DND-41 (cell line): Measurements from ENCODE around the gene LNX1.

Experiments
- ATAC-seq: fragments of 200-7000 bp; cut with Tn5 transposase; 3 replicates; pipeline ENCODE4 v1.9.1; 2021; ENCODE audit warnings: low read depth; ENCODE audit not compliant: insufficient read depth
- DNase-seq: peaks from one replicate; pipeline ENCODE4 v3.0.0-alpha.2; 2020
- H2AFZ ChIP-seq: 2 replicates; pipeline ENCODE4 v1.6.0; 2012; ENCODE audit warnings: low read depth, low read length
- H3K27ac ChIP-seq: 2 replicates; pipeline ENCODE4 v1.5.1; 2012; ENCODE audit warnings: low read length, inconsistent platforms
- H3K27me3 ChIP-seq: fragments of 200-600 bp; sonication (generic); 2 replicates; pipeline ENCODE4 v1.6.0; 2012; ENCODE audit warnings: low read length, mild to moderate bottlenecking, inconsistent platforms; ENCODE audit not compliant: insufficient read depth, poor library complexity
- H3K36me3 ChIP-seq: 2 replicates; pipeline ENCODE4 v1.5.1; 2012; ENCODE audit warnings: low read length, inconsistent platforms; ENCODE audit not compliant: insufficient read depth
- H3K4me1 ChIP-seq: 2 replicates; pipeline ENCODE4 v1.5.1; 2012; ENCODE audit warnings: mild to moderate bottlenecking, low read length; ENCODE audit not compliant: insufficient read depth
- H3K4me2 ChIP-seq: 2 replicates; pipeline ENCODE4 v1.6.0; 2012; ENCODE audit warnings: mild to moderate bottlenecking, moderate library complexity, low read length, inconsistent platforms; ENCODE audit not compliant: insufficient read depth
- H3K4me3 ChIP-seq, 2 experiments: fragments of 200-600 bp in 1 of 2; shearing (Covaris generic) in 1 of 2; 2 replicates each; pipeline ENCODE4 v1.5.1; 2012 to 2016; ENCODE audit warnings: inconsistent platforms in 2 of 2, low read length in 2 of 2, mild to moderate bottlenecking in 2 of 2, low read depth in 1 of 2, moderate library complexity in 1 of 2
- H3K79me2 ChIP-seq: 2 replicates; pipeline ENCODE4 v1.6.0; 2012; ENCODE audit warnings: low read length, inconsistent platforms; ENCODE audit not compliant: insufficient read depth
- H3K9ac ChIP-seq: 2 replicates; pipeline ENCODE4 v1.6.0; 2012; ENCODE audit warnings: low read depth, mild to moderate bottlenecking, inconsistent platforms, low read length, moderate library complexity
- H3K9me3 ChIP-seq: 2 replicates; pipeline ENCODE4 v1.5.1; 2012; ENCODE audit warnings: low read length, moderate library complexity, mild to moderate bottlenecking, inconsistent platforms; ENCODE audit not compliant: insufficient read depth, severe bottlenecking
- H4K20me1 ChIP-seq: 2 replicates; pipeline ENCODE4 v1.6.0; 2012; ENCODE audit warnings: low read length; ENCODE audit not compliant: insufficient read depth
- CTCF ChIP-seq: IDR thresholded peaks from 2 replicates; pipeline ENCODE4 v1.5.1; 2012; ENCODE audit warnings: borderline replicate concordance, low read length, moderate library complexity, mild to moderate bottlenecking; ENCODE audit not compliant: poor library complexity, severe bottlenecking; ENCODE audit errors: extremely low read depth
- EZH2 ChIP-seq: IDR thresholded peaks from 3 replicates; pipeline ENCODE4 v1.6.1; 2012; ENCODE audit warnings: borderline replicate concordance, low read depth, mild to moderate bottlenecking, moderate library complexity, low read length, inconsistent platforms; ENCODE audit not compliant: severe bottlenecking

The LNX1 gene

DNA sequence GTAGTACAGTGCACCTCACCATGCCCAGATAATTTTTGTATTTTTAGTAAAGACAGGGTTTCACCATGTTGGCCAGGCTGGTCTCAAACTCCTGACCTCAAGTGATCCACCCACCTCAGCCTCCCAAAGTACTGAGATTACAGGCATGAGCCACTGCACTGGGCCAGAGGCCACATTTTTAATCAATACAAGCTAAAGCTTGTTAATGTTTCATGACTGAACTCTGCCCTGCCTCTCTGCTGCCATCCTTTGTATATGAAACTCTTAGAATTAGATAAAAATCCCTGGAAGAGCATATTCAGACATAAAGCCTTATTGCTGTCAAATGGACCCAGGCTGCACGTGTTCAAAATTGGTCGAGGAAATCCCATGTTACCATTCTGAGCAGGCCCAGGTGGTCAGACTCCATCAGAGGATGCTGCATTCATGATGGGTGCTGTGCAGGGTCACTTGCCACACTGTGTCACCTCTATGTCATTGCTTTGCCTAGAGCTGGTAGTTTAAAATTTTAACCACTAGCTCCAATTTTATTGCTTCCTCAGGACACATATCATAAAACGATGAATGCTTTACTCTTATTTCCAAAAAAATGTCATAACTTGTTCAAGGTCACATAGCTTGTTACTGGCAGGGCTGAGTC is 45.2 kb downstream of the LNX1 start:
- Histone ChIP-seq H3K9ac (no peak overlapping the region), H3K4me3 (no peak overlapping the region), H3K27me3 (peaks cover 13% of the 10 kb centered on the region), H2AFZ (no peak overlapping the region), H3K4me2 (no peak overlapping the region), H3K36me3 (no peaks in the 10 kb centered on the region), H4K20me1 (no peaks in the 10 kb centered on the region), H3K27ac (no peak overlapping the region), H3K4me1 (no peaks in the 10 kb centered on the region), H3K79me2 (no peaks in the 10 kb centered on the region), H3K9me3 (no peaks in the 10 kb centered on the region)
- TF ChIP-seq EZH2, result no peak
- no peak for TF ChIP-seq CTCF
- DNase-seq (no peak), ATAC-seq (no peak)

- Histone ChIP-seq H4K20me1 (no peaks in the 10 kb centered on the region), H3K4me1 (no peaks in the 10 kb centered on the region), H3K27me3 (peaks cover 13% of the 10 kb centered on the region), H3K27ac (no peak overlapping the region), H3K9ac (no peak overlapping the region), H3K4me2 (no peak overlapping the region), H3K9me3 (no peaks in the 10 kb centered on the region), H2AFZ (no peak overlapping the region), H3K4me3 (no peak overlapping the region), H3K79me2 (no peaks in the 10 kb centered on the region), H3K36me3 (no peaks in the 10 kb centered on the region)
- ATAC-seq (no peak), DNase-seq (no peak)
- TF ChIP-seq CTCF (no peak), EZH2 (no peak)
These were observed 46.0 kb downstream of the LNX1 start for GRCh38 chr4:53545273-53545672.

DNA sequence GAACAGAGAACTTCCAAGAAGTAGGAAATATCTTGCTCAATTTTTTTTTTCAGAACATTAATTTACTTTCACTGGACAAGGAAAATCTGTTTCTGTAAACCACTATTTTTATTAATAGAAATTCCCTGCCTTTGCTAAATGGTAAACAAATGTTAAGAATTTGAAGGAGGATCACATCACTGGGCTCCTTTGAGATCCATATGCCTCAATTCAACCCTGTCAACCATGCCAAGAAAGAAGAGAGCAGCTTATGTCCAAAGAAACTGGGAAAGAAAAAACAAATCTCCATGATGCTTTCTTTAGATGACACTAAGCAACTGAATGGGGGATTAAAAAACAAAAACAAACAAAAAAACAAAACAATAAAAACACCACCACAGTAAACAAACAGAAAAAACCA is 47.7 kb downstream of the LNX1 start:
- TF ChIP-seq CTCF (no peak), EZH2 (no peak)
- no peak for DNase-seq

GRCh38 chr4:53541577-53542206 is 49.6 kb downstream of the LNX1 start:
- H3K27ac ChIP-seq, result no peak overlapping the region
- H3K79me2 ChIP-seq, result no peaks in the 10 kb centered on the region
- TF ChIP-seq CTCF, result no peak
- TF ChIP-seq EZH2, result no peak
- no peaks in the 10 kb centered on the region for H3K4me1 ChIP-seq
- H4K20me1 ChIP-seq, result no peaks in the 10 kb centered on the region
- ATAC-seq, result no peak
- H3K27me3 ChIP-seq, result peaks cover 9% of the 10 kb centered on the region
- no peaks in the 10 kb centered on the region for H3K9me3 ChIP-seq
- H3K9ac ChIP-seq, result no peak overlapping the region
- no peak overlapping the region for H2AFZ ChIP-seq
- no peak for DNase-seq
- no peak overlapping the region for H3K4me2 ChIP-seq
- H3K36me3 ChIP-seq, result no peaks in the 10 kb centered on the region
- no peak overlapping the region for H3K4me3 ChIP-seq

More for the DNA sequence above, 47.7 kb downstream of the LNX1 start:
- Histone ChIP-seq H3K27me3 (peaks cover 11% of the 10 kb centered on the region), H3K79me2 (no peaks in the 10 kb centered on the region), H3K9me3 (no peaks in the 10 kb centered on the region), H3K9ac (no peak overlapping the region), H3K4me3 (no peak overlapping the region), H4K20me1 (no peaks in the 10 kb centered on the region), H3K4me2 (no peak overlapping the region), H3K4me1 (no peaks in the 10 kb centered on the region), H3K27ac (no peak overlapping the region), H3K36me3 (no peaks in the 10 kb centered on the region), H2AFZ (no peak overlapping the region)
- ATAC-seq, result no peak
